ENCODE measurements around the gene MRPS23. TPM values are rescaled to one million over a fixed set of nuclear protein-coding genes. Genes with fewer than 3 reads are reported as not detected.

MRPS23 gene
- 23.2 and 24.5 TPM in 2 replicates for total RNA-seq

GRCh38 chr17:57849874-57850754 is at the start of gene MRPS23:
Gene MRPS23, minus strand, starts transcription at chr17:57850044. Its CDS starts 34 bp downstream, at chr17:57850010.

Other genes starting within 250 kb of the MRPS23 start
- not detected in 2 replicates for gene CCDC182, start 104.7 kb downstream of the MRPS23 start, total RNA-seq
- 13.2 and 15.1 TPM in 2 replicates for gene CUEDC1, start 105.4 kb upstream of the MRPS23 start, total RNA-seq
- gene VEZF1, start 138.2 kb upstream of the MRPS23 start, total RNA-seq: 12.9 and 32.0 TPM in 2 replicates
- gene SRSF1, start 157.2 kb upstream of the MRPS23 start, total RNA-seq: 168 and 169 TPM in 2 replicates
- 11.3 and 18.9 TPM in 2 replicates for gene DYNLL2, start 233.4 kb upstream of the MRPS23 start, total RNA-seq

Data from airway epithelial cell (primary cell).